ENCODE results near the gene BAIAP2.

BAIAP2 gene, protein sequence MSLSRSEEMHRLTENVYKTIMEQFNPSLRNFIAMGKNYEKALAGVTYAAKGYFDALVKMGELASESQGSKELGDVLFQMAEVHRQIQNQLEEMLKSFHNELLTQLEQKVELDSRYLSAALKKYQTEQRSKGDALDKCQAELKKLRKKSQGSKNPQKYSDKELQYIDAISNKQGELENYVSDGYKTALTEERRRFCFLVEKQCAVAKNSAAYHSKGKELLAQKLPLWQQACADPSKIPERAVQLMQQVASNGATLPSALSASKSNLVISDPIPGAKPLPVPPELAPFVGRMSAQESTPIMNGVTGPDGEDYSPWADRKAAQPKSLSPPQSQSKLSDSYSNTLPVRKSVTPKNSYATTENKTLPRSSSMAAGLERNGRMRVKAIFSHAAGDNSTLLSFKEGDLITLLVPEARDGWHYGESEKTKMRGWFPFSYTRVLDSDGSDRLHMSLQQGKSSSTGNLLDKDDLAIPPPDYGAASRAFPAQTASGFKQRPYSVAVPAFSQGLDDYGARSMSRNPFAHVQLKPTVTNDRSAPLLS

DNA sequence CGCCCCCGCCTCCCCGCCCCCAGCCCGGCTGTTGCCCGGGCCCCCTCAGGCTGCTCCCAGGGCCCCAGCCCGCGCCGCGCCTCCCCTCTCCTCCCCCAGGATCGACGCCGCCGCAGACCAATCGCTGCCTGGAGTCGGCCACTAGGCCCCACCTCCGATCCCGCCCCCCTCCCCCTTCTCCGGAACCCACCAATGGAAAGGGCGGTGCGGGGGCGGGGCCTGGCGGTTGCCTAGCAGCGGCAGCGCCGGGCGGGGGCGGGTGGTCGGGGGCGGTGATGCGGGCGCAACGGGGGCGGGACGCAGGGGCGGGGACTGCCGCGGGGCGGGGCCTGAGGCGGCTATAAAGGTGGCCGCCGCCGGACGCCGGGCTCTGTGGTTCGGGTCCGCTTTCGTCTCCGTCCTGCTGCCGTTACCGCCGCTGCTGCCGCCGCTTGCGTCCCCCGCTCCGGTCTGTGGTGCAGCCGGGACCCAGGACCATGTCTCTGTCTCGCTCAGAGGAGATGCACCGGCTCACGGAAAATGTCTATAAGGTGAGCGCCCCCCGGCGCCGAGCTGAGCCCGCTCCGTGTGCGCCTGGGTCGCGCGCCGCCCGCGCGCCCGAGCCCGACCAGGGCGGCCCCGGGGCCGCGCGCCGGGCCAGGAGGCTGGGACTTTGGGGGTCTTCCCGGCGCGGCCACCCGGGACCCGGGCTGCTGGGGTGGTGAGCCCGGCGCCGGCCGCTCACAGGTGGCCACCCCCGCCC is at the start of gene BAIAP2:
TSS of gene BAIAP2 (plus strand) at position 373 of the 742 bp plus-strand sequence. CDS start at position 477, 104 bp downstream.
- H3K4me1 ChIP-seq (ENCODE audit: control insufficient read depth in 1 of 2, insufficient read depth in 2 of 2, low read length in 2 of 2): peaks cover 17 to 46% of the 10 kb centered on the region in 2 donors
- no peaks in the 10 kb centered on the region for H3K36me3 ChIP-seq (ENCODE audit: control insufficient read depth in 1 of 2, insufficient read depth in 2 of 2, low read length in 2 of 2)
- peak within 1 kb of the TSS; percentile 55 to 74 for H3K4me3 ChIP-seq (ENCODE audit: low read depth in 1 of 2, low read length in 2 of 2)
- peak within 1 kb of the TSS; percentile 20 for H3K27ac ChIP-seq (ENCODE audit: low read depth, low read length)
- H3K27me3 ChIP-seq (ENCODE audit: control insufficient read depth in 1 of 2, insufficient read depth in 2 of 2, low read length in 2 of 2): peaks cover 0 to 2% of the 10 kb centered on the region in 2 donors
- peak within 1 kb of the TSS; percentile 15 to 17 for H3K9ac ChIP-seq (ENCODE audit: low read depth in 1 of 2, low read length in 2 of 2)
- H3K9me3 ChIP-seq (ENCODE audit: control insufficient read depth in 1 of 2, low read length in 2 of 2): no peaks in the 10 kb centered on the region

GRCh38 chr17:80986046-80986445 is 48.9 kb upstream of the BAIAP2 start:
- Histone ChIP-seq H3K4me3 (ENCODE audit: low read depth in 1 of 2, low read length in 2 of 2) (no peak overlapping the region), H3K4me1 (ENCODE audit: control insufficient read depth in 1 of 2, insufficient read depth in 2 of 2, low read length in 2 of 2) (peaks cover 11 to 13% of the 10 kb centered on the region in 2 donors), H3K27me3 (ENCODE audit: control insufficient read depth in 1 of 2, insufficient read depth in 2 of 2, low read length in 2 of 2) (peaks cover 11% of the 10 kb centered on the region in 2 donors), H3K27ac (ENCODE audit: low read depth, low read length) (no peak overlapping the region), H3K9me3 (ENCODE audit: control insufficient read depth in 1 of 2, low read length in 2 of 2) (no peaks in the 10 kb centered on the region), H3K9ac (ENCODE audit: low read depth in 1 of 2, low read length in 2 of 2) (no peak overlapping the region), H3K36me3 (ENCODE audit: control insufficient read depth in 1 of 2, insufficient read depth in 2 of 2, low read length in 2 of 2) (no peaks in the 10 kb centered on the region)

DNA sequence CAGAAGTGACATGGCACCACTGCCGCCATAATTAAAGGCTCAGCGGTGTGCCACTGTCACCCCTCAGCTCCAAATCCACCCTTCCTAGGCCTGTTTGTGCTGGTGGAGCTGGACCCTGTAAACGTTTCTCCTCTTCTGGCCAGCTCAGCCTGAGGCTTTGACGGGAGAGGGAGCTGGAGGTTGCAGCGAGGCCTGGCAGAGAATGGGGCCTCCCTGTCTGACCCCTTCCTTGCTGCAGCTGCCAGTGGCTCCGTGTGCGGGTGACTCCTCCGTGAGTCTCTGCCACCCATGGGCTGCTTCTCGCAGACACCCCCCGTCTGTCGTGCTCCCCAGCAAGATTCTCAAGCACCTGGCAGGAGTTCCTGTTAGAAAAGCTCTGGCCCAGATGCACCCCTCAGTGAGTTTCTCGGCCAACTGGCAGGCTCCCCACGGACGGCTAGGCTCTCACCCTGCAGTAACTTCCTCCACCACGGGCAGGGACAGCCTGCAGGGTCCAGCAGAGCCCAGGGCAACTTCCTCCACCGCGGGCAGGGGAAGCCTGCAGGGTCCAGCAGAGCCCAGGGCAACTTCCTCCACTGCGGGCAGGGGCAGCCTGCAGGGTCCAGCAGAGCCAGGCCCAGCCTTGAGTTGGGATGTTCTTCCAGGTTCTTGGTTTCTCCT is 48.0 kb upstream of the BAIAP2 start:
- H3K4me1 ChIP-seq (ENCODE audit: control insufficient read depth in 1 of 2, insufficient read depth in 2 of 2, low read length in 2 of 2): peaks cover 13 to 18% of the 10 kb centered on the region in 2 donors
- peaks cover 7 to 11% of the 10 kb centered on the region in 2 donors for H3K27me3 ChIP-seq (ENCODE audit: control insufficient read depth in 1 of 2, insufficient read depth in 2 of 2, low read length in 2 of 2)
- H3K36me3 ChIP-seq (ENCODE audit: control insufficient read depth in 1 of 2, insufficient read depth in 2 of 2, low read length in 2 of 2): no peaks in the 10 kb centered on the region
- H3K9me3 ChIP-seq (ENCODE audit: control insufficient read depth in 1 of 2, low read length in 2 of 2): no peaks in the 10 kb centered on the region
- no peak overlapping the region for H3K27ac ChIP-seq (ENCODE audit: low read depth, low read length)
- no peak overlapping the region for H3K9ac ChIP-seq (ENCODE audit: low read depth in 1 of 2, low read length in 2 of 2)
- H3K4me3 ChIP-seq (ENCODE audit: low read depth in 1 of 2, low read length in 2 of 2): no peak overlapping the region

GRCh38 chr17:80987941-80988461 is 47.0 kb upstream of the BAIAP2 start:
- H3K27ac ChIP-seq (ENCODE audit: low read depth, low read length): no peak overlapping the region
- peaks cover 20 to 21% of the 10 kb centered on the region in 2 donors for H3K4me1 ChIP-seq (ENCODE audit: control insufficient read depth in 1 of 2, insufficient read depth in 2 of 2, low read length in 2 of 2)
- H3K36me3 ChIP-seq (ENCODE audit: control insufficient read depth in 1 of 2, insufficient read depth in 2 of 2, low read length in 2 of 2): no peaks in the 10 kb centered on the region
- H3K4me3 ChIP-seq (ENCODE audit: low read depth in 1 of 2, low read length in 2 of 2): no peak overlapping the region
- peaks cover 4 to 11% of the 10 kb centered on the region in 2 donors for H3K27me3 ChIP-seq (ENCODE audit: control insufficient read depth in 1 of 2, insufficient read depth in 2 of 2, low read length in 2 of 2)
- H3K9ac ChIP-seq (ENCODE audit: low read depth in 1 of 2, low read length in 2 of 2): no peak overlapping the region
- H3K9me3 ChIP-seq (ENCODE audit: control insufficient read depth in 1 of 2, low read length in 2 of 2): no peaks in the 10 kb centered on the region

- peaks cover 0 to 4% of the 10 kb centered on the region in 2 donors for H3K36me3 ChIP-seq (ENCODE audit: control insufficient read depth in 1 of 2, insufficient read depth in 2 of 2, low read length in 2 of 2)
- peak overlapping the region in 1 of 2 donors; percentile 33 for H3K9ac ChIP-seq (ENCODE audit: low read depth in 1 of 2, low read length in 2 of 2)
- peaks cover 27 to 28% of the 10 kb centered on the region in 2 donors for H3K4me1 ChIP-seq (ENCODE audit: control insufficient read depth in 1 of 2, insufficient read depth in 2 of 2, low read length in 2 of 2)
- peaks cover 4 to 11% of the 10 kb centered on the region in 2 donors for H3K27me3 ChIP-seq (ENCODE audit: control insufficient read depth in 1 of 2, insufficient read depth in 2 of 2, low read length in 2 of 2)
- H3K4me3 ChIP-seq (ENCODE audit: low read depth in 1 of 2, low read length in 2 of 2): peak overlapping the region; percentile 52 to 61
- no peaks in the 10 kb centered on the region for H3K9me3 ChIP-seq (ENCODE audit: control insufficient read depth in 1 of 2, low read length in 2 of 2)
- no peak overlapping the region for H3K27ac ChIP-seq (ENCODE audit: low read depth, low read length)
Measured at GRCh38 chr17:80989586-80989913, 45.4 kb upstream of the BAIAP2 start.

GRCh38 chr17:80990921-80991644 is 43.9 kb upstream of the BAIAP2 start:
- peaks cover 8 to 15% of the 10 kb centered on the region in 2 donors for H3K36me3 ChIP-seq (ENCODE audit: control insufficient read depth in 1 of 2, insufficient read depth in 2 of 2, low read length in 2 of 2)
- H3K4me3 ChIP-seq (ENCODE audit: low read depth in 1 of 2, low read length in 2 of 2): peak overlapping the region; percentile 76 to 86
- H3K9ac ChIP-seq (ENCODE audit: low read depth in 1 of 2, low read length in 2 of 2): peak overlapping the region; percentile 52 to 63
- H3K4me1 ChIP-seq (ENCODE audit: control insufficient read depth in 1 of 2, insufficient read depth in 2 of 2, low read length in 2 of 2): peaks cover 27 to 28% of the 10 kb centered on the region in 2 donors
- no peak overlapping the region for H3K27ac ChIP-seq (ENCODE audit: low read depth, low read length)
- H3K9me3 ChIP-seq (ENCODE audit: control insufficient read depth in 1 of 2, low read length in 2 of 2): no peaks in the 10 kb centered on the region
- H3K27me3 ChIP-seq (ENCODE audit: control insufficient read depth in 1 of 2, insufficient read depth in 2 of 2, low read length in 2 of 2): peaks cover 4 to 11% of the 10 kb centered on the region in 2 donors

DNA sequence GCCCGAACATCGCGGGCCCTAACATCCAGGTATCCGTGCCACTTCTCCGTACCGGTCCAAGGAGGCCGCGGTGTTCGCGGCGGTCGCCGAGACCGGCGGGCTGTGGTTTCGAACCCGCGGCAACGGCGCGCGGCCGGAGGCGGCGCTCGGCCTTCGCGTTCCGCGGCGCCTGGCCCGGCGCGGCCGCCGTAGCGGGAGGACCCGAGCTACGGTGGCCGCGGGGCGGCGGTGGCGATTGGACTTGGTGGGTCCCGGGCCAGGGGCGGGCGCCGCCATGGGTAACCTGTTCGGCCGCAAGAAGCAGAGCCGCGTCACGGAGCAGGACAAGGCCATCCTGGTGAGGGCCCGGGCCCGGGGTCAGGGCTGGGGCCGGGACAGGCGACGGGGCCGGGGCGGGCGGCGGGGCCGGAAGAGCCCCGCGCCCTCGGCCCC is 43.3 kb upstream of the BAIAP2 start, which contains the start of gene CHMP6:
TSS of gene CHMP6 (plus strand) at position 197 of the 432 bp plus-strand sequence. CDS start at position 275, 78 bp downstream.
- Histone ChIP-seq H3K27me3 (ENCODE audit: control insufficient read depth in 1 of 2, insufficient read depth in 2 of 2, low read length in 2 of 2) (peaks cover 4 to 11% of the 10 kb centered on the region in 2 donors), H3K36me3 (ENCODE audit: control insufficient read depth in 1 of 2, insufficient read depth in 2 of 2, low read length in 2 of 2) (peaks cover 13 to 21% of the 10 kb centered on the region in 2 donors), H3K9ac (ENCODE audit: low read depth in 1 of 2, low read length in 2 of 2) (peak within 1 kb of the TSS; percentile 63 to 64), H3K9me3 (ENCODE audit: control insufficient read depth in 1 of 2, low read length in 2 of 2) (no peaks in the 10 kb centered on the region), H3K27ac (ENCODE audit: low read depth, low read length) (no peak within 1 kb of the TSS), H3K4me1 (ENCODE audit: control insufficient read depth in 1 of 2, insufficient read depth in 2 of 2, low read length in 2 of 2) (peaks cover 27 to 28% of the 10 kb centered on the region in 2 donors), H3K4me3 (ENCODE audit: low read depth in 1 of 2, low read length in 2 of 2) (peak within 1 kb of the TSS; percentile 76 to 86)

DNA sequence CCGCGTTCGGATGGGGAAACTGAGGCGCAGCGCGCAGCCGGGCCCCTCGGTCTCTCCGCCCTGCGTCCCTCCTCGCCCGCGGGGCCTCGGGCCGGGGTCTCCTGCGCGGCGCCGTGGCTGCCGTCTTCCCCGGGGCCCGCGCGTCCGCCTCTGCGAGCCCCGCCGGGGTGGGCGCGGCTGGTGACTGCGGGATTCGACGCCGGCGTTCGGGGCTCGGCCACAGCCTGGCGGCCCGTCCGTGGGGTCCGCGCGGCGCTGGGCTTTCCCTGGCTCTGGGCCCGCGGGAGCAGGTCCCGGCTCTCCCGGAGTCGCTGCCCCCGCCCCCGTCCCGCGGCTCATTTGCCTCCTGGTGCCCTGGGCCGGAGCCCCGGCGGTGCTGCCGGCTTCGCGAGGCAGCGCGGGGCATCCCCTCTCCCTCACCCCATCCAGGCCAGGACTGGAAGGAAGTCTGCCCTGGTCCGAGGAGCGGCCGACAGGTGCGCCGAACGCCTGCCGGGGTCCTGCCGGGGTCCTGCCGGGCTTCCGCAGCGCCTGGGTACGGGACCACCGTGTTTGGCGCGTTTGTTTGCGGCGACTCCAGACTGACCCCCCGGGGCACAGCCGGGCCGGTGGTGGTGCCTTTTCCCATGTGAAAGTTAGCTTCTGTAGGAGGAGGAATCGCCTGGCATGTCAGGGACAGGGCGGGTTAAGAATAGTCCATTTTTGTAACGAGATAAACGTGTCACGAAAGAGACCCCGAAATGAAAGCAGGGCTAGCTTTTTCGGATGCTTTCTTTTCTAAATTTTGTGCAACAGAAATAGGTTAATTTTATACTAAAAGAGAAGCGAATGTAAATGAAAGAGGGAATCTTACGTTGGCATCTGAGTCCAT is 42.6 kb upstream of the BAIAP2 start:
- Histone ChIP-seq H3K9ac (ENCODE audit: low read depth in 1 of 2, low read length in 2 of 2) (peak overlapping the region; percentile 63 to 64), H3K4me3 (ENCODE audit: low read depth in 1 of 2, low read length in 2 of 2) (peak overlapping the region; percentile 76 to 86), H3K36me3 (ENCODE audit: control insufficient read depth in 1 of 2, insufficient read depth in 2 of 2, low read length in 2 of 2) (peaks cover 13 to 27% of the 10 kb centered on the region in 2 donors), H3K27me3 (ENCODE audit: control insufficient read depth in 1 of 2, insufficient read depth in 2 of 2, low read length in 2 of 2) (peaks cover 4 to 11% of the 10 kb centered on the region in 2 donors), H3K4me1 (ENCODE audit: control insufficient read depth in 1 of 2, insufficient read depth in 2 of 2, low read length in 2 of 2) (peaks cover 27 to 28% of the 10 kb centered on the region in 2 donors), H3K27ac (ENCODE audit: low read depth, low read length) (no peak overlapping the region), H3K9me3 (ENCODE audit: control insufficient read depth in 1 of 2, low read length in 2 of 2) (no peaks in the 10 kb centered on the region)

Data from duodenal mucosa (tissue), 2 donors.